Vagina (tissue), 2 donors: ENCODE measurements around the gene ECE1. TPM values are rescaled to one million over a fixed set of nuclear protein-coding genes. Genes with fewer than 3 reads are reported as not detected.

Experiments
- DNase-seq, 2 donors: peaks; one replicate each; pipeline ENCODE4 v3.0.0-alpha.2; 2017; ENCODE audit errors: extremely low spot score in 2 of 2
- H3K27ac ChIP-seq: fragments of 200-600 bp; sonication (generic); one replicate; pipeline ENCODE4 v1.5.1; 2019
- H3K27me3 ChIP-seq: fragments of 200-600 bp; sonication (generic); one replicate; pipeline ENCODE4 v1.5.1; 2019
- H3K36me3 ChIP-seq, 2 donors: fragments of 200-600 bp; sonication (generic); one replicate each; pipeline ENCODE4 v1.5.1; 2017 to 2019
- H3K4me1 ChIP-seq: fragments of 200-600 bp; sonication (generic); one replicate; pipeline ENCODE4 v1.5.1; 2019
- H3K4me3 ChIP-seq, 2 donors: fragments of 200-600 bp; sonication (generic); 1 replicate in 1 of 2; 2 replicates in 1 of 2; pipeline ENCODE4 v1.5.1; 2016 to 2019
- H3K9me3 ChIP-seq: fragments of 200-600 bp; sonication (generic); one replicate; pipeline ENCODE4 v1.5.1; 2019
- POLR2A ChIP-seq, 2 donors: fragments of 450-650 bp; IDR thresholded peaks; one replicate each; pipeline ENCODE4 v1.6.1; 2017; ENCODE audit warnings: antibody characterized with exemption in 2 of 2, mild to moderate bottlenecking in 2 of 2, moderate library complexity in 2 of 2
- POLR2AphosphoS5 ChIP-seq, 2 donors: sonication (generic); formaldehyde crosslinking; IDR thresholded peaks; one replicate each; pipeline ENCODE4 v1.9.0; 2017; ENCODE audit warnings: antibody characterized with exemption in 2 of 2, mild to moderate bottlenecking in 2 of 2, low read depth in 1 of 2; ENCODE audit not compliant: insufficient read depth in 1 of 2
- intact Hi-C: fragments of 100-400 bp; cut with DNase I; formaldehyde crosslinking; loops from one replicate; pipeline ENCODE4 v1.15.1; 2023
- total RNA-seq: library from RNA; depleted of rRNA; stranded (reverse); fragments of >200 nt; gene quantifications from one replicate; pipeline ENCODE4 v1.2.3, GENCODE V29; 2016
- TF ChIP-seq, protein P1 (sequence below), 3 experiments: fragments of 450-650 bp in 2 of 3; fragments of 200-600 bp in 1 of 3; sonication (generic) in 1 of 3; IDR thresholded peaks; one replicate each; pipeline ENCODE4 v1.5.1; 2017 to 2019; ENCODE audit warnings: antibody characterized with exemption in 3 of 3, mild to moderate bottlenecking in 2 of 3, moderate library complexity in 2 of 3

Gene ECE1
- total RNA-seq, 1 donor from 2014 or later, result 93.8 TPM

- Histone ChIP-seq H3K4me1 (peaks cover 88% of the 10 kb centered on the region), H3K36me3 (peaks cover 0 to 55% of the 10 kb centered on the region in 2 donors), H3K9me3 (no peaks in the 10 kb centered on the region), H3K27ac (peak overlapping the region; percentile 89), H3K27me3 (no peaks in the 10 kb centered on the region), H3K4me3 (no peak overlapping the region)
- DNase-seq, result no peak
- intact Hi-C loops, result no loop called here
- no peak for TF ChIP-seq POLR2A (IDR thresholded peaks at IDR 0.05)
- TF ChIP-seq POLR2AphosphoS5 (IDR thresholded peaks at IDR 0.05; ENCODE audit: insufficient read depth in 1 of 2, low read depth in 1 of 2), result no peak
- TF ChIP-seq, protein P1, sequence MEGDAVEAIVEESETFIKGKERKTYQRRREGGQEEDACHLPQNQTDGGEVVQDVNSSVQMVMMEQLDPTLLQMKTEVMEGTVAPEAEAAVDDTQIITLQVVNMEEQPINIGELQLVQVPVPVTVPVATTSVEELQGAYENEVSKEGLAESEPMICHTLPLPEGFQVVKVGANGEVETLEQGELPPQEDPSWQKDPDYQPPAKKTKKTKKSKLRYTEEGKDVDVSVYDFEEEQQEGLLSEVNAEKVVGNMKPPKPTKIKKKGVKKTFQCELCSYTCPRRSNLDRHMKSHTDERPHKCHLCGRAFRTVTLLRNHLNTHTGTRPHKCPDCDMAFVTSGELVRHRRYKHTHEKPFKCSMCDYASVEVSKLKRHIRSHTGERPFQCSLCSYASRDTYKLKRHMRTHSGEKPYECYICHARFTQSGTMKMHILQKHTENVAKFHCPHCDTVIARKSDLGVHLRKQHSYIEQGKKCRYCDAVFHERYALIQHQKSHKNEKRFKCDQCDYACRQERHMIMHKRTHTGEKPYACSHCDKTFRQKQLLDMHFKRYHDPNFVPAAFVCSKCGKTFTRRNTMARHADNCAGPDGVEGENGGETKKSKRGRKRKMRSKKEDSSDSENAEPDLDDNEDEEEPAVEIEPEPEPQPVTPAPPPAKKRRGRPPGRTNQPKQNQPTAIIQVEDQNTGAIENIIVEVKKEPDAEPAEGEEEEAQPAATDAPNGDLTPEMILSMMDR (IDR thresholded peaks at IDR 0.05), result no peak
These were observed 33.5 kb downstream of the ECE1 start for GRCh38 chr1:21256776-21257175.

DNA sequence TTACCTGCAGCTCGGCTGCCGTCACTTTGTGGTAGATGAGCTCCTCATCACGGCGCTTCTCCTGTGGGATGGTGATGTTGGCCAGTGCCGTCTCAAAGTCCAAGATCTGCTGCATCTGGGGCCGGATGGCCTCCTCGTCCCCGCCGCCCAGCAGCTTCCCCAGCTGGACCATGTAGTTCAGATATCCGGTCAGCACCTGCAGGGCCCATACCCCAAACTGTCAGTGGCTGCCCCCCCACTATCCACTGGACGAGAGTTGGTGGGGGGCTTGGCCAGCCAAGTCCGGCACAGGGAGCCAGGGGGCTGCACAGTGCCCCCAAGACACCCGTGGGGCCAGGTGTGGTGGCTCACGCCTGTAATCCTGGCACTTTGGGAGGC lies 34.3 kb downstream of the ECE1 start:
- H3K27ac ChIP-seq, result peak overlapping the region; percentile 89
- no peak for DNase-seq
- TF ChIP-seq POLR2A (IDR thresholded peaks at IDR 0.05) (no peak), POLR2AphosphoS5 (IDR thresholded peaks at IDR 0.05; ENCODE audit: insufficient read depth in 1 of 2, low read depth in 1 of 2) (no peak)
- TF ChIP-seq, protein P1 (IDR thresholded peaks at IDR 0.05), result no peak
- H3K36me3 ChIP-seq, result peaks cover 0 to 61% of the 10 kb centered on the region in 2 donors
- no peaks in the 10 kb centered on the region for H3K27me3 ChIP-seq
- intact Hi-C loops, result loop anchor here (2.0 kb wide), 1 partner anchor 53 kb away; no protein-coding TSS in a partner anchor
- peaks cover 79% of the 10 kb centered on the region for H3K4me1 ChIP-seq
- no peak overlapping the region for H3K4me3 ChIP-seq
- no peaks in the 10 kb centered on the region for H3K9me3 ChIP-seq

DNA sequence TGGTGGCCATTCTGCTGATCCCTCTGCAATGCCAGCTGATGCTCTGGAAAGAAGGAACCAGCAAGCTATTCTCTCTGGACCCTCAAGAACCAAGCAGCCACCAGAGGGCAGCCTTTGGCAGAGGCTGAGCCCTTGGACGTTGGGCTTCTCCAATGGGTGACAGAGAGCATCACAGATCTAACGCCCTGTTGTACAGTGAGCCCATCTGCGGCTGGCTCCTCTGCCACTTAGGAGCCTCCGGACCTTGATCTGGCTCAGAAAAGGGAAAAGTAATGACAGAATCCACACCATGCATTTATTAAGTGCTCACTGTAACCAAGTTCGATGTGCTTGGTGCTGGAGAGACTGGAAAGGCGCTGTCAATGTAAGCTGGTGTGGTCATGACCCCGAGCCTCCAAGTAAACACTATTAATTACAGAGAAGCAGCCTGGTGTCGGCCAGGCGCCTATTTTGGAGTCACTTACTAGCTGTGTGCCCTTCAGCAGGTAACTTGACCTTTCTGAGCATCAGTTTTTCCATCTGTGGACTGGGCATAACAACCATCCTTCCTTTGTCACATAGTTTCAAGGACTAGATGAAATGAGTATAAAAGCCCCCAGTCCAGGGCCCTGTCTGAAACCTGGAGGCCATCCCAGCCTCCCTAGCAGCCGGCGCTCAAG lies 34.9 kb downstream of the ECE1 start:
- H3K27me3 ChIP-seq, result no peaks in the 10 kb centered on the region
- peaks cover 74% of the 10 kb centered on the region for H3K4me1 ChIP-seq
- no peak for DNase-seq
- TF ChIP-seq POLR2AphosphoS5 (IDR thresholded peaks at IDR 0.05; ENCODE audit: insufficient read depth in 1 of 2, low read depth in 1 of 2), result peak in 1 of 2 donors; percentile 54
- no peak for TF ChIP-seq POLR2A (IDR thresholded peaks at IDR 0.05)
- TF ChIP-seq, protein P1 (IDR thresholded peaks at IDR 0.05), result peak; percentile 63 to 94 (median 81)
- no peak overlapping the region for H3K4me3 ChIP-seq
- H3K36me3 ChIP-seq, result peaks cover 0 to 59% of the 10 kb centered on the region in 2 donors
- peak overlapping the region; percentile 89 for H3K27ac ChIP-seq
- intact Hi-C loops, result loop anchor here (2.0 kb wide), 1 partner anchor 53 kb away; no protein-coding TSS in a partner anchor
- H3K9me3 ChIP-seq, result no peaks in the 10 kb centered on the region

- TF ChIP-seq POLR2A (IDR thresholded peaks at IDR 0.05) (no peak), POLR2AphosphoS5 (IDR thresholded peaks at IDR 0.05; ENCODE audit: insufficient read depth in 1 of 2, low read depth in 1 of 2) (peak in 1 of 2 donors; percentile 36)
- no peaks in the 10 kb centered on the region for H3K27me3 ChIP-seq
- H3K4me3 ChIP-seq, result no peak overlapping the region
- peaks cover 0 to 59% of the 10 kb centered on the region in 2 donors for H3K36me3 ChIP-seq
- H3K4me1 ChIP-seq, result peaks cover 64% of the 10 kb centered on the region
- H3K27ac ChIP-seq, result peak overlapping the region; percentile 89
- DNase-seq, result no peak
- intact Hi-C loops, result loop anchor here (2.0 kb wide), 1 partner anchor 54 kb away; no protein-coding TSS in a partner anchor
- H3K9me3 ChIP-seq, result no peaks in the 10 kb centered on the region
These were observed 35.8 kb downstream of the ECE1 start for GRCh38 chr1:21254335-21254951.

DNA sequence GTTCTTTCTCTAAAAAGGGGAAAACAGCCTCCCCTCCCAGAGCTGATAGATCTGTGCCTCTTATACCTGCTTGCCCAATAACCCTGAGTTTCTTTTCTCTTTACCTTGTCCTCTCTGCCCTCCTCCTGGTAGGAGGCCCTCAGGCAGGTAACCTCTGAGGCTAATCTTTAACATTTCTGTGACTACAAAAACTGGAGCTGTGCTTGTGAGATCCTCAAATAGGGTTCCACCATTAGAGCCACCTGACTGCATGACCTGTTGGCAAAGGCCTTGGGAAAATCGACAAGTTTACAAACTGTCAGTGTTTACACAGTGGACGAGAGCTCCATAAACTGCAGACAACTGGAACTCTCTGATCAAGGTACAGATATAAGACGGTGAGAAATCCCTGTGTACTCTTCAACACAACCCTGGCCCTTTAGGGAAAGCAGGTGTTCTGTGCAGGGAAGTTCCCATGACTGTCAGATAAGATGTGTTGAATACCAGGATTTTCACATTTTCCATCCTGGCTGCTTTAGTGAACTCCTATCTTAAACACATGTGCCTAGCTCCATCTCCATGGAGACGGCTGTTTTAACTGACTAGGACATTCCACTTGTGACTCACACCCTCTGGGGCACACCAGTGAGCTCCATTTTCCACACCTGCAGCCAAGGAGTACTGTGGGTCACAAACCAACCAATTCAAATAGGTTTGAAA lies 38.3 kb downstream of the ECE1 start:
- no peaks in the 10 kb centered on the region for H3K9me3 ChIP-seq
- H3K4me1 ChIP-seq, result peaks cover 39% of the 10 kb centered on the region
- TF ChIP-seq, protein P1 (IDR thresholded peaks at IDR 0.05), result no peak
- TF ChIP-seq POLR2AphosphoS5 (IDR thresholded peaks at IDR 0.05; ENCODE audit: insufficient read depth in 1 of 2, low read depth in 1 of 2), result no peak
- no peak for TF ChIP-seq POLR2A (IDR thresholded peaks at IDR 0.05)
- H3K4me3 ChIP-seq, result no peak overlapping the region
- peaks cover 0 to 61% of the 10 kb centered on the region in 2 donors for H3K36me3 ChIP-seq
- H3K27me3 ChIP-seq, result no peaks in the 10 kb centered on the region
- no peak for DNase-seq
- H3K27ac ChIP-seq, result peak overlapping the region; percentile 39
- intact Hi-C loops, result no loop called here
